Mesothelial cell of epicardium (in vitro differentiated cells): ENCODE data around the gene PRDM16. TPM values are rescaled to one million over a fixed set of nuclear protein-coding genes. Genes with fewer than 3 reads are reported as not detected.

ENCODE experiments used
- DNase-seq, 2 experiments: peaks; one replicate each; pipeline ENCODE4 v3.0.0; 2021; ENCODE audit warnings: low spot score in 2 of 2; ENCODE audit not compliant: unreplicated experiment in 2 of 2
- H3K27ac Mint-ChIP-seq: 2 replicates; pipeline ENCODE4 v1.8.0; 2021; ENCODE audit warnings: mixed read lengths
- H3K27me3 Mint-ChIP-seq: 2 replicates; pipeline ENCODE4 v1.8.0; 2021; ENCODE audit warnings: low read depth, mixed read lengths
- H3K36me3 Mint-ChIP-seq: 2 replicates; pipeline ENCODE4 v1.8.0; 2021; ENCODE audit warnings: mixed read lengths
- H3K4me1 Mint-ChIP-seq: 2 replicates; pipeline ENCODE4 v1.8.0; 2021; ENCODE audit warnings: mixed read lengths
- H3K4me3 Mint-ChIP-seq: 2 replicates; pipeline ENCODE4 v1.8.0; 2021; ENCODE audit warnings: mild to moderate bottlenecking, moderate library complexity, mixed read lengths
- H3K9me3 Mint-ChIP-seq: 2 replicates; pipeline ENCODE4 v1.8.0; 2021; ENCODE audit warnings: mixed read lengths
- total RNA-seq: library from RNA; stranded (reverse); gene quantifications from 3 replicates; pipeline ENCODE4 v1.2.1, GENCODE V29; 2021
- TF ChIP-seq, protein P1 (sequence below): fragments of 200-600 bp; sonication (generic); IDR thresholded peaks from one replicate; pipeline ENCODE4 v1.5.0; 2021; ENCODE audit warnings: antibody characterized with exemption; ENCODE audit not compliant: unreplicated experiment

Gene PRDM16
- total RNA-seq, 1 donor from 2014 or later: 1.4 TPM

DNA sequence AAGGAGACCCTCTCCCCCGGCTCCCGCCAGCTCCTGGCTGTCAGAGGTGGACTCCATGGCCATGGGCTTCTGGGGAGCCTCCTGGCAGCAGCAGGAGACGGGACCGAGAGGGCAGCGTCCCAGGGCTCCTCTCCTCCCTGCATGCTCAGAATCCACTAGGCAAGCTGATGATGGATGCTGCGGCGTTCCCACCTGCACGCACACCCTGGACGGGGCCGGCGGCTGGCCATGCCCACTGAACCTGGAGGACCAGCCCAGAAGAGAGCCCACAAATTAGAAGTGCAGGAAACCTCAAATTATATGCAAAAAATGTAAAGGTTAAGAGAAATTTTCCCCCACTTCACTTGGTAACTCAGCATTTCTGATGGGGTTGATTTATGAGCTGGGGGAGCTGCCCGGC, 308.2 kb downstream of the PRDM16 start:
- H3K4me1 Mint-ChIP-seq: no peaks in the 10 kb centered on the region
- H3K36me3 Mint-ChIP-seq: no peaks in the 10 kb centered on the region
- DNase-seq: no peak
- no peak overlapping the region for H3K27ac Mint-ChIP-seq
- H3K4me3 Mint-ChIP-seq: no peak overlapping the region
- H3K27me3 Mint-ChIP-seq: peaks cover 51% of the 10 kb centered on the region
- H3K9me3 Mint-ChIP-seq: no peaks in the 10 kb centered on the region
- TF ChIP-seq, protein P1, sequence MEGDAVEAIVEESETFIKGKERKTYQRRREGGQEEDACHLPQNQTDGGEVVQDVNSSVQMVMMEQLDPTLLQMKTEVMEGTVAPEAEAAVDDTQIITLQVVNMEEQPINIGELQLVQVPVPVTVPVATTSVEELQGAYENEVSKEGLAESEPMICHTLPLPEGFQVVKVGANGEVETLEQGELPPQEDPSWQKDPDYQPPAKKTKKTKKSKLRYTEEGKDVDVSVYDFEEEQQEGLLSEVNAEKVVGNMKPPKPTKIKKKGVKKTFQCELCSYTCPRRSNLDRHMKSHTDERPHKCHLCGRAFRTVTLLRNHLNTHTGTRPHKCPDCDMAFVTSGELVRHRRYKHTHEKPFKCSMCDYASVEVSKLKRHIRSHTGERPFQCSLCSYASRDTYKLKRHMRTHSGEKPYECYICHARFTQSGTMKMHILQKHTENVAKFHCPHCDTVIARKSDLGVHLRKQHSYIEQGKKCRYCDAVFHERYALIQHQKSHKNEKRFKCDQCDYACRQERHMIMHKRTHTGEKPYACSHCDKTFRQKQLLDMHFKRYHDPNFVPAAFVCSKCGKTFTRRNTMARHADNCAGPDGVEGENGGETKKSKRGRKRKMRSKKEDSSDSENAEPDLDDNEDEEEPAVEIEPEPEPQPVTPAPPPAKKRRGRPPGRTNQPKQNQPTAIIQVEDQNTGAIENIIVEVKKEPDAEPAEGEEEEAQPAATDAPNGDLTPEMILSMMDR: no peak

DNA sequence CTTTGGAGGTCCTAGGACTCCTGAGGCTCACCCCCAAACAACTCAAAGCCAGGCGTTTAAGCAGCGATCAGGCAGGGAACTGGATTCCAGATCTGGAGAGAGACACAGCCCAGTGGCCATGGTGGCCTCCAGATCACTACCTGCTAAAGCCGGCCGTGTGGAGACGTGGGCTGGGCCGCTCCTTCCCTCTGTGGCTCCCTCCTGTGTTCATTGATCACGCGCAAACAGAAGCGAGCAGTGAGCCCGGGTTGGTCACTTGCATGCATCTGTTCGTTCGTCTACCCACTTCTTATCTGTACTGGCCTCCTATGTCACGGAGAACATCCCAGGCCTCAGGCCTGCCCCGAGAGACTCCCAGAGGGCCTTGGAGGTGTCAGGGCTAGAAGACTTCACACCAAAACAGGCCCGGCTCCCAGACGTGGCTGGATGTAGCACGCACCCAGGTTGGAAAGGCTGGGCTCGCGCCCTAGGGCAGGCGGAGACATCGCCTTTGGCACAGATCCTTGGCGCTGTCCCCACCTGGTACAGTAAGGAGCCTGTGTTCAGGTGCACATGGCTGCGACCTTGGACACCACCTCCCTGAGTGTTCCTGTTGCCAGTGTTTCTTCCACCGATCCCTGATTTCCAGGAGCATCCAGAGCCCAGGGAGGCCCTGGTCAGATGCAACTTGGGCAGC, 308.7 kb downstream of the PRDM16 start:
- Mint-ChIP-seq H3K9me3 (no peaks in the 10 kb centered on the region), H3K27ac (no peak overlapping the region), H3K36me3 (no peaks in the 10 kb centered on the region), H3K4me1 (no peaks in the 10 kb centered on the region), H3K27me3 (peaks cover 48% of the 10 kb centered on the region), H3K4me3 (no peak overlapping the region)
- TF ChIP-seq, protein P1: no peak
- no peak for DNase-seq

DNA sequence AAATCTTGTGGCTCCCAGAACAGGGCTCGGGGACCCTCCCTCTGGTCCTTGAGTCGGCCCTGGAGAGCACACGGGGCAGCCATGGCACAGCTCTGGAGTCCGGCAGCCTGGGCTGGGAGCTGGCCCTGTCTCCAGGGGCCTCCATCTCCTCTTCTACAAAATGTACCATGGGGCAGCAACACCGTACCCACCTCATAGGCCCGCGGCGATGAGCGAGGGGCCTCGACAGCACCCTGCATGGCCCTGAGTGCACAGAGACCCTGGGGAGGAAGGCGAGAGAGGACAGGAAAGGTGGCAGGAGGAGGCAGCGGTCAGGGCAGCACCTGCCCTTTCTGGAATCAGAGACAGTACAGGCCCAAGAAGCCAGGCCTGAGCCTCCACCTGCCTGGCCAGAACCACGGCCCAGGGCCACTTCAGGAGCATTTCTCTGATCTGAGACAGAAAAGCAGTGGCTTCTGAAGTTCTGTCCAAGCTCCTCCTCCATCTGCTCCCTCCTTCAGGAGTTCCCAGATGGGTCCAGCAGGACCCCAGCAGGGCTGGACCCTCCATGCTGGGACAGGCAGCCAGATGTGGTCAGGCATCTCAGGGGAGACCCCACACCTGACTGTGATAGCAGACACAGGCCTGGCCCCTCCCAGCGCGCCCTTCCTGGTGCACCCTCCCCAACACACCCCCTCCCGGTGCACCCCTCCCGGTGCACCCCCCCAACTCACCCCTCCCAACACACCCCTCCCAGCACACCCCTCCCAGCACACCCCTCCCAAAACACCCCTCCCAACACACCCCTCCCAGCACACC, 309.6 kb downstream of the PRDM16 start:
- H3K4me1 Mint-ChIP-seq: no peaks in the 10 kb centered on the region
- no peak overlapping the region for H3K27ac Mint-ChIP-seq
- no peak overlapping the region for H3K4me3 Mint-ChIP-seq
- peaks cover 48% of the 10 kb centered on the region for H3K27me3 Mint-ChIP-seq
- no peaks in the 10 kb centered on the region for H3K9me3 Mint-ChIP-seq
- DNase-seq: no peak
- H3K36me3 Mint-ChIP-seq: no peaks in the 10 kb centered on the region
- TF ChIP-seq, protein P1: no peak

DNA sequence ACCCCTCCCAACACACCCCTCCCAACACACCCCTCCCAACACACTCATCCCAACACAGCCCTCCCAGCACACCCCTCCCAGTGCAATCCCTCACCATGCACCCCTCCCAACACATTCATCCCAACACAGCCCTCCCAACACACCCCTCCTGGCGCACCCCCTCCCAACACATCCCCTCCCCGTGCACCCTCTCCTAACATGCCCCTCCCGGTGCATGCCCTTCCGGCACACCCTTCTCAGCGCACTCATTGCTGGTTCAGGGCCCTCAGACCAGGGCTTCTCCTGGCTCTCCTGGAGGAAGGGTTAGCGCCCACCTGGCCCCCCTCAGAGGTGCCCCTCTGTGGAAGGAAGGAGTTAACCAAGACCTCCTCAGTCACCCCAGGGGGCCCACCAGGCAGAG, 310.9 kb downstream of the PRDM16 start:
- H3K36me3 Mint-ChIP-seq: no peaks in the 10 kb centered on the region
- H3K27ac Mint-ChIP-seq: no peak overlapping the region
- TF ChIP-seq, protein P1: no peak
- H3K4me3 Mint-ChIP-seq: no peak overlapping the region
- no peaks in the 10 kb centered on the region for H3K4me1 Mint-ChIP-seq
- peaks cover 53% of the 10 kb centered on the region for H3K27me3 Mint-ChIP-seq
- no peaks in the 10 kb centered on the region for H3K9me3 Mint-ChIP-seq
- DNase-seq: no peak

DNA sequence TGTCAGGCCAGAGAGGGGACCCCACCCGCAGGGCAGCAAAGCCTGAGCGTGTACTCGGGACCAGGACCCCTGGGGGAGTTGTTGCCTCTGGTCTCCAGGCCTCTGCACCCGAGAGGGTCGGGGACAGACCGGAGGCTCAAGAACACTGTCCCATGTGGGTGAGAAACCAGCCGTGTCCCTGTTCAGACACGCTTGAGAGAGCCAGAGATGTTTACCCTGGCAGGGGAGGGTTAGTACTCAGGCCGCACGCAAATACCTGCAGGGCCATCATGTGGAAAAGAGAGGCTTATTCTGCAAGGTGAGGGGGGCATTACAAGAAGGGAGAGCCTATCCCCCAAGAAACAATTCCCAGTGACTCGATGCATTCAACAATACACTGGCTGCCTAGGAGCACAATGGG, 311.5 kb downstream of the PRDM16 start:
- H3K4me1 Mint-ChIP-seq: no peaks in the 10 kb centered on the region
- no peak overlapping the region for H3K4me3 Mint-ChIP-seq
- H3K27ac Mint-ChIP-seq: no peak overlapping the region
- no peaks in the 10 kb centered on the region for H3K9me3 Mint-ChIP-seq
- TF ChIP-seq, protein P1: no peak
- H3K36me3 Mint-ChIP-seq: no peaks in the 10 kb centered on the region
- no peak for DNase-seq
- peaks cover 53% of the 10 kb centered on the region for H3K27me3 Mint-ChIP-seq
